ENCODE results near the gene NNAT. TPM values are rescaled to one million over a fixed set of nuclear protein-coding genes. Genes with fewer than 3 reads are reported as not detected.

The NNAT gene
- total RNA-seq, 6 experiments from 2014 or later: not detected

- H3K9me3 ChIP-seq: no peaks in the 10 kb centered on the region
- H3K4me3 ChIP-seq: no peak overlapping the region
- no peaks in the 10 kb centered on the region for H3K4me1 ChIP-seq
- DNase-seq: peak in 1 of 3 donors; percentile 9
- WGBS (ENCODE audit: insufficient coverage, low coverage, low lambda C conversion rate, missing lambda C conversion rate): 7% methylated on average over 11 of the region's 13 CpGs
- no peaks in the 10 kb centered on the region for H3K27me3 ChIP-seq
- TF ChIP-seq POLR2A (IDR thresholded peaks at IDR 0.05) (no peak), CTCF (IDR thresholded peaks at IDR 0.05) (no peak)
- intact Hi-C loops (cut with DNase I): no loop called here
- no peak for ATAC-seq
- H3K27ac ChIP-seq: no peak overlapping the region
- H3K36me3 ChIP-seq: no peaks in the 10 kb centered on the region
Measured at GRCh38 chr20:37567671-37568588, 46.9 kb downstream of the NNAT start.

GRCh38 chr20:37570419-37570818, 49.4 kb downstream of the NNAT start:
- Histone ChIP-seq H3K4me1 (no peaks in the 10 kb centered on the region), H3K36me3 (no peaks in the 10 kb centered on the region), H3K27ac (no peak overlapping the region), H3K27me3 (no peaks in the 10 kb centered on the region), H3K4me3 (no peak overlapping the region), H3K9me3 (no peaks in the 10 kb centered on the region)
- ATAC-seq: no peak
- WGBS (ENCODE audit: insufficient coverage, low coverage, low lambda C conversion rate, missing lambda C conversion rate): 67% methylated on average over 1 of the region's 1 CpG
- intact Hi-C loops (cut with DNase I): no loop called here
- DNase-seq: no peak
- TF ChIP-seq POLR2A (IDR thresholded peaks at IDR 0.05) (no peak), CTCF (IDR thresholded peaks at IDR 0.05) (no peak)

GRCh38 chr20:37571033-37571432, 50.0 kb downstream of the NNAT start:
- 69% methylated on average over 4 of the region's 6 CpGs for WGBS (ENCODE audit: insufficient coverage, low coverage, low lambda C conversion rate, missing lambda C conversion rate)
- TF ChIP-seq POLR2A (IDR thresholded peaks at IDR 0.05): no peak
- no peak for TF ChIP-seq CTCF (IDR thresholded peaks at IDR 0.05)

More at GRCh38 chr20:37571033-37571432, 50.0 kb downstream of the NNAT start:
- H3K4me1 ChIP-seq: no peaks in the 10 kb centered on the region
- no peaks in the 10 kb centered on the region for H3K27me3 ChIP-seq
- intact Hi-C loops (cut with DNase I): no loop called here
- H3K27ac ChIP-seq: no peak overlapping the region
- H3K4me3 ChIP-seq: no peak overlapping the region
- H3K9me3 ChIP-seq: no peaks in the 10 kb centered on the region
- ATAC-seq: no peak
- H3K36me3 ChIP-seq: no peaks in the 10 kb centered on the region
- peak in 1 of 3 donors; percentile 6 for DNase-seq

Other genes starting within 250 kb of the NNAT start
- gene MANBAL, start 231.6 kb upstream of the NNAT start, total RNA-seq: 10 to 100 TPM; 11.4 to 16.0 (median 12.8) TPM
- gene SRC, start 175.1 kb upstream of the NNAT start, total RNA-seq: 10 to 100 TPM in 4 of 6 experiments, 1 to 10 TPM in 2; 3.1 to 17.3 (median 11.2) TPM
- gene BLCAP, start 6.6 kb downstream of the NNAT start, total RNA-seq: 10 to 100 TPM; 32.7 to 75.5 (median 47.8) TPM
- gene CTNNBL1, start 172.8 kb downstream of the NNAT start, total RNA-seq: 10 to 100 TPM; 16.3 to 41.8 (median 28.8) TPM